KMS-11 (cell line): Measurements from ENCODE around the gene RRAS.

Experiments used
- H2AFZ ChIP-seq: fragments of 200-600 bp; sonication (generic); 2 replicates; pipeline ENCODE4 v1.6.1; 2016; ENCODE audit warnings: antibody characterized with exemption, mixed run types, low read depth
- H3K27ac ChIP-seq: fragments of 200-600 bp; sonication (generic); 2 replicates; pipeline ENCODE4 v1.6.1; 2016; ENCODE audit warnings: mild to moderate bottlenecking, mixed run types
- H3K27me3 ChIP-seq: fragments of 200-600 bp; sonication (generic); 2 replicates; pipeline ENCODE4 v1.6.1; 2017; ENCODE audit warnings: mild to moderate bottlenecking, low read depth, mixed run types, moderate library complexity; ENCODE audit not compliant: insufficient read depth
- H3K36me3 ChIP-seq: fragments of 200-600 bp; sonication (generic); 2 replicates; pipeline ENCODE4 v1.6.1; 2017; ENCODE audit warnings: mild to moderate bottlenecking, mixed run types; ENCODE audit not compliant: insufficient read depth
- H3K4me1 ChIP-seq: fragments of 200-600 bp; sonication (generic); 2 replicates; pipeline ENCODE4 v1.6.1; 2016; ENCODE audit warnings: mild to moderate bottlenecking, low read depth, mixed run types; ENCODE audit not compliant: poor library complexity, severe bottlenecking
- H3K4me2 ChIP-seq: fragments of 200-600 bp; sonication (generic); 2 replicates; pipeline ENCODE4 v1.7.0; 2016; ENCODE audit warnings: mild to moderate bottlenecking, mixed run types
- H3K4me3 ChIP-seq: fragments of 200-600 bp; sonication (generic); IDR thresholded peaks from 2 replicates; pipeline ENCODE4 v1.6.1; 2017; ENCODE audit warnings: low read depth, low read length, mixed read lengths; ENCODE audit not compliant: insufficient read depth
- H3K79me2 ChIP-seq: fragments of 200-600 bp; sonication (generic); 2 replicates; pipeline ENCODE4 v1.6.1; 2016; ENCODE audit warnings: low read depth, mixed run types; ENCODE audit not compliant: insufficient read depth
- H3K9ac ChIP-seq: fragments of 200-600 bp; sonication (generic); 2 replicates; pipeline ENCODE4 v1.6.1; 2016; ENCODE audit warnings: mild to moderate bottlenecking, mixed run types
- H4K20me1 ChIP-seq: fragments of 200-600 bp; sonication (generic); 2 replicates; pipeline ENCODE4 v1.6.1; 2016; ENCODE audit warnings: mild to moderate bottlenecking, mixed run types; ENCODE audit not compliant: insufficient read depth
- TF ChIP-seq, protein P1 (sequence below): fragments of 200-600 bp; sonication (generic); conservative IDR thresholded peaks from 2 replicates; pipeline ENCODE4 v1.6.1; 2017; ENCODE audit warnings: low read depth, mild to moderate bottlenecking, antibody characterized with exemption, low read length, moderate library complexity, mixed read lengths

Gene RRAS

DNA sequence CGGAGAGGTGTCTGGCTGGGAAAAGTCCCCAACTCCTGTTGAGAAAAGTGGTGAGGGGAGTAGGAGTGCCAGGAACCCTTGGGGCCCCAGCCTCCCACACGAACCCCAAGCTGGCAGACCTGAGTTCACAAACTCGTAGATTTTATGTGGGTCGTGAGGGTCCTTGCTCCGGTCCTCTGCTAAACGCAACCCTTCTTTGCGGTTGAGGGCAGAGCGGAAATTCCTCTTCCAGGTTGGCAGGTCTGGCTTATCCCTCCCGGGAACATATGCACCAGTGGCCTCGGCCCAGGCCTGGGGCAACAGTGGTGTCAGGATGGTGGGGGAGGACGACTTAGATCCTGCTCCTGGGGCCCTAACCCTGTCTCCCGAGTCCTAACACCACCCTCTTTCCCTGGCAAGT lies 23.3 kb upstream of the RRAS start:
- no peaks in the 10 kb centered on the region for H3K36me3 ChIP-seq
- no peak overlapping the region for H3K4me3 ChIP-seq
- peak overlapping the region; percentile 86 for H3K27ac ChIP-seq
- TF ChIP-seq, protein P1, sequence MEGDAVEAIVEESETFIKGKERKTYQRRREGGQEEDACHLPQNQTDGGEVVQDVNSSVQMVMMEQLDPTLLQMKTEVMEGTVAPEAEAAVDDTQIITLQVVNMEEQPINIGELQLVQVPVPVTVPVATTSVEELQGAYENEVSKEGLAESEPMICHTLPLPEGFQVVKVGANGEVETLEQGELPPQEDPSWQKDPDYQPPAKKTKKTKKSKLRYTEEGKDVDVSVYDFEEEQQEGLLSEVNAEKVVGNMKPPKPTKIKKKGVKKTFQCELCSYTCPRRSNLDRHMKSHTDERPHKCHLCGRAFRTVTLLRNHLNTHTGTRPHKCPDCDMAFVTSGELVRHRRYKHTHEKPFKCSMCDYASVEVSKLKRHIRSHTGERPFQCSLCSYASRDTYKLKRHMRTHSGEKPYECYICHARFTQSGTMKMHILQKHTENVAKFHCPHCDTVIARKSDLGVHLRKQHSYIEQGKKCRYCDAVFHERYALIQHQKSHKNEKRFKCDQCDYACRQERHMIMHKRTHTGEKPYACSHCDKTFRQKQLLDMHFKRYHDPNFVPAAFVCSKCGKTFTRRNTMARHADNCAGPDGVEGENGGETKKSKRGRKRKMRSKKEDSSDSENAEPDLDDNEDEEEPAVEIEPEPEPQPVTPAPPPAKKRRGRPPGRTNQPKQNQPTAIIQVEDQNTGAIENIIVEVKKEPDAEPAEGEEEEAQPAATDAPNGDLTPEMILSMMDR, result no peak
- no peaks in the 10 kb centered on the region for H4K20me1 ChIP-seq
- peaks cover 24% of the 10 kb centered on the region for H3K4me1 ChIP-seq
- no peaks in the 10 kb centered on the region for H3K27me3 ChIP-seq
- H3K79me2 ChIP-seq, result peaks cover 31% of the 10 kb centered on the region
- H3K9ac ChIP-seq, result peak overlapping the region; percentile 41; the same call in 1 of the 2 replicates
- no peak overlapping the region for H2AFZ ChIP-seq
- H3K4me2 ChIP-seq, result peak overlapping the region; percentile 75

DNA sequence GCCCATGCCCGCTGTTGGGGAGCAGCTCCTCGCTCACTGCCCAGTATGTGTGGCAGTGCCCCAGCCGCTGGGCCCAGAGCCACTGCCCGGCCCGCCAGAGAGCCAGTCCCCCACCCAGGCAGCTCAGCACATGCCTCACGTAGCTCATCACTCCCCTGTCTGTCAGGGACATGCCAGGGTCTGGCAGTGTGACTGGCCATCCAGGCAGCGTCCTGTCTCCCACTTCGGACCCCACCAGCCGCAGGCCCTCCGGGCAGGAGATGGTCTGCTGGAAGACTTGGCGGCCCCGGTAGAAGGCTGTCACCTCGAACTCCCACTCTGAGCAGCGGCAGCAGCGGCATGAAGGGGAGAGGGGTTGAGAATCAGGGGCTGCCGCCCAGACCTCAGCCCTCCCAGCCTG lies 22.1 kb upstream of the RRAS start:
- Histone ChIP-seq H3K4me2 (peak overlapping the region; percentile 75; the same call in 1 of the 2 replicates), H3K4me1 (peaks cover 19% of the 10 kb centered on the region), H3K27me3 (no peaks in the 10 kb centered on the region), H3K27ac (peak overlapping the region; percentile 86; the same call in 1 of the 2 replicates), H3K4me3 (no peak overlapping the region), H2AFZ (no peak overlapping the region), H3K36me3 (no peaks in the 10 kb centered on the region), H3K9ac (no peak overlapping the region), H3K79me2 (peaks cover 22% of the 10 kb centered on the region), H4K20me1 (no peaks in the 10 kb centered on the region)
- TF ChIP-seq, protein P1, result no peak

DNA sequence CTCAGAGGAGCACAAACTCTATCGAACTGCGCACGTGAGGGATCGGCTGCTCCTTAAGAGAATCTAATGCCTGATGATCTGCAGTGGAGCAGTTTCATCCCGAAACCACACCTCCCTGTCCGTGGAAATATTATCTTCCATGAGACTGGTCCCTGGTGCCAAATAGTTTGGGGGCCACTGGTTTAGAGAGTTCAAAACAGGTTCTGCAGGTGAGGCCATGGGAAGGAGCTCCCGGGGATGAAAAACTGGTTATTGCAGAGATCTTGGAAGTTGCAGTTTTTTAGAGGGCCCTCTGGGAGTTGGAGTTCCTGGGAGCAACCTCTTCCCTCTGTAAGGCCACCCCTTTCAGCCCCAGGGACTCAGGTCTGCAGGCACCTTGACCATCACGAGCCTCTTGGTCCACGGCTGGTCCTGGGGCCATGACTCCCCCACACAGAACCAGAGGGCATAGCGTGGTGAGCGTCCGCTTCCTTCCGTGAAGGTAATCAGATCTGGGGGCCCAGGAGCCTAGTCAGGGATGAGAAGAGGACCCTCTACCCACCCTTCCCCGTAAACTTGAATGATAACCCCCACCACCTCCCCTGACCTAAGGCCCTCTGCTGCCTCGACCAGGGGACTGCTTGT lies 20.5 kb upstream of the RRAS start:
- no peak overlapping the region for H3K4me3 ChIP-seq

DNA sequence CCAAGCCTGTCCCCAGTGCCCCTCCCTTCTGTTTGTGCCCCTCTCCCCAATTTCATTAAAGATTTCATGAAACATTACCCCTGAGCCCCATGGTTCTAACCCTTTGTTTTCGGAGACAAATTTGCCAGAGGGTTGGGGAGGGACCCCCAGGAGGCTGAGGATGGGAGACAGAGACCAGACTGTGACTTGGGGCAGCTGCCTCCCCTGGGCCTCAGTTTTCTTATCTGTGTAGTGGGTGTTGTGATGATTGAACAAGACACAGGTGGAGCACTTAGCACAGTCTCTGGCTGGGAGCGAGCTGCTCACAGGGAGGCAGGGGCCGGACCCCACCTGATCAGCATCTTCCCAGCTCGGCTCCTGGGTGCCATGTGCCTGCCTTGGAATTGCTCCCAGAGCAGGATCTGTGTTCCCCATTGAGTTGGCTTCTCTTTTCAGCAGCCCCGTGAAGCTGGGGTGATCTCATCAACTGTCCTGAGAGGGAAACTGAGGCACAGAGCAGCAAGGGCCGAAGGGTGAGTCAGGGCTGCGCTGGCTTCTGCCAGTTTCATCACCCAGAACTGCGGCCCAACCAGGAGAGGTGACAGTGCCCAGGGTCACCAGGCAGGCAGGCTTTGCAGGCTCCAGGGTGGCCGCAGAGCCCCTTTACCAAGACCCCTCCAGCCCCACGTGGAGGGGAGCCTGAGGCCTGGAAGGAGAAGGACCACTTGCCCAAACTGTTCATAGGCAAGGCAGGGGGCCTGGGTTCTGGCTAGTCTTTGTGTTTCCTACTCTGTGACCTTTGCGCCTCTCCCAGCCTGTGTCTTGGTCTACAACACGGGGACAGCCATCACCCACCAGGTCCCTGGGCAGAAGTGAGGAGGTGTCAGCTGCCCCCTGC lies 18.9 kb upstream of the RRAS start:
- Histone ChIP-seq H3K9ac (no peak overlapping the region), H3K4me2 (no peak overlapping the region), H4K20me1 (no peaks in the 10 kb centered on the region), H2AFZ (no peak overlapping the region), H3K27ac (no peak overlapping the region), H3K4me1 (peaks cover 18% of the 10 kb centered on the region), H3K27me3 (no peaks in the 10 kb centered on the region), H3K79me2 (peaks cover 4% of the 10 kb centered on the region; the same call in 1 of the 2 replicates), H3K4me3 (no peak overlapping the region), H3K36me3 (0 out of 2 replicates have a peak, but pooled peaks cover 3% of the 10 kb centered on the region)
- TF ChIP-seq, protein P1, result no peak

More for the DNA sequence above, 20.5 kb upstream of the RRAS start:
- Histone ChIP-seq H3K4me2 (no peak overlapping the region), H3K27ac (no peak overlapping the region), H3K4me1 (peaks cover 18% of the 10 kb centered on the region), H2AFZ (no peak overlapping the region), H4K20me1 (no peaks in the 10 kb centered on the region), H3K79me2 (peaks cover 13% of the 10 kb centered on the region; the same call in 1 of the 2 replicates), H3K36me3 (no peaks in the 10 kb centered on the region), H3K27me3 (no peaks in the 10 kb centered on the region), H3K9ac (no peak overlapping the region)
- TF ChIP-seq, protein P1, result no peak
